Osteoblast (primary cell): ENCODE measurements around the gene MTHFS. TPM values are rescaled to one million over a fixed set of nuclear protein-coding genes. Genes with fewer than 3 reads are reported as not detected.

Source experiments
- DNase-seq: peaks from one replicate; pipeline ENCODE4 v3.0.0; 2011; ENCODE audit warnings: low spot score, mixed read lengths; ENCODE audit not compliant: insufficient read length; ENCODE audit errors: missing footprints
- H2AFZ ChIP-seq: 2 replicates; pipeline ENCODE4 v1.6.0; 2011; ENCODE audit warnings: mild to moderate bottlenecking, low read length
- H3K27ac ChIP-seq: 2 replicates; pipeline ENCODE4 v1.5.1; 2011; ENCODE audit warnings: mild to moderate bottlenecking, low read depth, low read length, moderate library complexity
- H3K27me3 ChIP-seq: 2 replicates; pipeline ENCODE4 v1.6.0; 2012; ENCODE audit warnings: mild to moderate bottlenecking, control low read depth, inconsistent platforms, low read length, moderate library complexity; ENCODE audit not compliant: insufficient read depth
- H3K36me3 ChIP-seq: 2 replicates; pipeline ENCODE4 v1.5.1; 2011; ENCODE audit warnings: mild to moderate bottlenecking, low read length, control low read depth, moderate library complexity; ENCODE audit not compliant: insufficient read depth
- H3K4me1 ChIP-seq: 2 replicates; pipeline ENCODE4 v1.5.1; 2011; ENCODE audit warnings: mild to moderate bottlenecking, low read length, control low read depth, moderate library complexity; ENCODE audit not compliant: insufficient read depth
- H3K4me2 ChIP-seq: 2 replicates; pipeline ENCODE4 v1.6.0; 2011; ENCODE audit warnings: mild to moderate bottlenecking, low read length; ENCODE audit not compliant: insufficient read depth
- H3K4me3 ChIP-seq: fragments of 200-600 bp; sonication (generic); 3 replicates; pipeline ENCODE4 v1.5.1; 2012; ENCODE audit warnings: mild to moderate bottlenecking, low read length, inconsistent platforms; ENCODE audit not compliant: insufficient read depth
- H3K79me2 ChIP-seq: 2 replicates; pipeline ENCODE4 v1.6.0; 2012; ENCODE audit warnings: mild to moderate bottlenecking, low read length, control low read depth, inconsistent platforms; ENCODE audit not compliant: insufficient read depth
- H3K9me3 ChIP-seq: 2 replicates; pipeline ENCODE4 v1.5.1; 2011; ENCODE audit warnings: low read depth, low read length, control low read depth
- H4K20me1 ChIP-seq: 2 replicates; pipeline ENCODE4 v1.6.0; 2012; ENCODE audit warnings: mild to moderate bottlenecking, low read length, control low read depth; ENCODE audit not compliant: insufficient read depth
- total RNA-seq: library from RNA; depleted of rRNA; stranded (reverse); fragments of >200 nt; gene quantifications from 2 replicates; pipeline ENCODE4 v1.2.3, GENCODE V29; 2012
- TF ChIP-seq, protein P1 (sequence below): IDR thresholded peaks from 2 replicates; pipeline ENCODE4 v1.5.1; 2011; ENCODE audit warnings: mild to moderate bottlenecking, low read depth, low read length, moderate library complexity; ENCODE audit errors: extremely low read depth

The MTHFS gene
- total RNA-seq, 1 donor = 17.0 TPM

DNA sequence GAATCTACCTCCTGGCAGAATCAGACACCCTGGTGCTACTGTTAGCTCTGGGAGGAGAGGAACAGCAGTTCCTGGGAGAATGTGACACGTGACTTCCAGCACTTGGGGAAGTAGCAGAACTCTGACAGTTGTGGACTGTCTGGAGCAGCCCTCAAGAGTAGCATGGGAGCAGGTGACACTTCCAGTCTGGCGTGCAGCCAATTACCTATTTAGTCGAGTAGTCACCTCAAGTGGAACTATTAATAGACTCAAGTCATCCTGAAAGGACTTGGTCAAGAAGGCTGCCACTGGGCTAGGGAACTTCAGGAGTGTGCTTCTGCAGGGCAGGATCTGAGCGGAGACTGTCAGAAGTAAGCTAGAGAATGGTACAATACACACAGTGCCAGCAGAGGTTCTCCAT is 62.3 kb downstream of the MTHFS start:
- no peaks in the 10 kb centered on the region for H3K36me3 ChIP-seq
- H3K27ac ChIP-seq = no peak overlapping the region
- H3K4me1 ChIP-seq = no peaks in the 10 kb centered on the region
- no peak for DNase-seq
- no peak overlapping the region for H3K4me3 ChIP-seq
- TF ChIP-seq, protein P1, sequence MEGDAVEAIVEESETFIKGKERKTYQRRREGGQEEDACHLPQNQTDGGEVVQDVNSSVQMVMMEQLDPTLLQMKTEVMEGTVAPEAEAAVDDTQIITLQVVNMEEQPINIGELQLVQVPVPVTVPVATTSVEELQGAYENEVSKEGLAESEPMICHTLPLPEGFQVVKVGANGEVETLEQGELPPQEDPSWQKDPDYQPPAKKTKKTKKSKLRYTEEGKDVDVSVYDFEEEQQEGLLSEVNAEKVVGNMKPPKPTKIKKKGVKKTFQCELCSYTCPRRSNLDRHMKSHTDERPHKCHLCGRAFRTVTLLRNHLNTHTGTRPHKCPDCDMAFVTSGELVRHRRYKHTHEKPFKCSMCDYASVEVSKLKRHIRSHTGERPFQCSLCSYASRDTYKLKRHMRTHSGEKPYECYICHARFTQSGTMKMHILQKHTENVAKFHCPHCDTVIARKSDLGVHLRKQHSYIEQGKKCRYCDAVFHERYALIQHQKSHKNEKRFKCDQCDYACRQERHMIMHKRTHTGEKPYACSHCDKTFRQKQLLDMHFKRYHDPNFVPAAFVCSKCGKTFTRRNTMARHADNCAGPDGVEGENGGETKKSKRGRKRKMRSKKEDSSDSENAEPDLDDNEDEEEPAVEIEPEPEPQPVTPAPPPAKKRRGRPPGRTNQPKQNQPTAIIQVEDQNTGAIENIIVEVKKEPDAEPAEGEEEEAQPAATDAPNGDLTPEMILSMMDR = no peak
- no peak overlapping the region for H2AFZ ChIP-seq
- no peaks in the 10 kb centered on the region for H3K9me3 ChIP-seq
- H3K27me3 ChIP-seq = no peaks in the 10 kb centered on the region
- no peaks in the 10 kb centered on the region for H3K79me2 ChIP-seq
- no peaks in the 10 kb centered on the region for H4K20me1 ChIP-seq
- H3K4me2 ChIP-seq = no peak overlapping the region

DNA sequence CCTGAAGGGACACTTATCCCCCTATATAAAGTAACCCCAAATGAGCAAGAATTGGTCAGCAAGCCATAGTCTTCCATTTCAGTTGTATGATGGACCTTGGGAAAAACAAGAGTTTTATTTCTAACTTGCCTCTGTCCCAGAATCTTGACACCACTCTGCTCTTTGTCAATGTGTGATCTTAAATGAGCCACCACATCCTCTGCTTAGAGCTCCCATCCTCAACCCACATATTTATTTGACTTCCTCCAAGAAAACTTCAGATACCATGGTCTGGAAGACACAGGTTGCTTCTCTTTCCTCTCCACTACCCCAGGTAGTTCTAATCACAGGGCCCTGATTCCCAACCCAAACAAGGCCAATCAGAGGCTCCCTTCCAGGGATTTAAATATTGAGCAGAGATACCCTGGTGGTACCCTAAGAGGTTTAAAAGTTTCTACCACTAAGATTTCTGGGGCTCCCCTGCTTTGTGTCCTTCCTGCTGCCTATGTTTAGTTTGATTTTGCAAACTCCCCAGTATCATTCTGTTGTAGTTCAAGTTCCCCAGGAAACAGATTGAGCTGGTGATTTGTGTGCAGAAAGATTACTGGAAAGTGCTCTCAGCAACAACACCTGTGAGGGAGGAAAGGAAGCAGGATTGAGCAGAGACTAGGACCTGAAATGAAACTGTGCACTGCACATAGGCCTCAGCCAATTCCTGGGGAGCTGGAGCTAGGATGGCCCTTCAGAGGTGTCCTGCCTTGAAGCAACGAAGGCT is 64.3 kb downstream of the MTHFS start:
- no peaks in the 10 kb centered on the region for H3K4me1 ChIP-seq
- H4K20me1 ChIP-seq = no peaks in the 10 kb centered on the region
- no peaks in the 10 kb centered on the region for H3K27me3 ChIP-seq
- no peak overlapping the region for H3K4me2 ChIP-seq
- no peaks in the 10 kb centered on the region for H3K9me3 ChIP-seq
- no peak overlapping the region for H3K27ac ChIP-seq
- H2AFZ ChIP-seq = no peak overlapping the region
- TF ChIP-seq, protein P1 = no peak
- H3K79me2 ChIP-seq = no peaks in the 10 kb centered on the region
- no peaks in the 10 kb centered on the region for H3K36me3 ChIP-seq
- H3K4me3 ChIP-seq = no peak overlapping the region
- DNase-seq = no peak

DNA sequence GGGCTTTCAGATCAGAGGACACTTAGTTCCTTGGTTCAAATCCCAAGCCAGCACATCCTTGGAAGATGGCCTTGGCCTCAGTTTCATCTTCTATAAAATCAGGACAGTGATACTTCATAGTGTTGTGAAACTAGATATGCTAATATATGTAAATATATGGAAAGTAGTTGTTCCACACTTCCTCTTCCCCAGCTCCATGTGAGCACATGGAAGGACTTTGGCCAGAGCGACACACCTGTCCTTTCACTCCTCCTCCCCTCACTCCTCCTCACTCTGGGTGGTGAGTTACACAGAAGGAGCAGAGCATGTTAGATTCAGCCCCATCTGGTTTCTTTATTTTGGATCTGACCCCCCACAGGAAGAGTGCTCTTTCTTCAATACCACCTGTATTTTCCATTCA is 65.2 kb downstream of the MTHFS start:
- H4K20me1 ChIP-seq = no peaks in the 10 kb centered on the region
- TF ChIP-seq, protein P1 = no peak
- no peaks in the 10 kb centered on the region for H3K79me2 ChIP-seq
- H3K27ac ChIP-seq = no peak overlapping the region
- H2AFZ ChIP-seq = no peak overlapping the region
- H3K4me3 ChIP-seq = no peak overlapping the region
- no peaks in the 10 kb centered on the region for H3K4me1 ChIP-seq
- no peaks in the 10 kb centered on the region for H3K27me3 ChIP-seq
- H3K36me3 ChIP-seq = no peaks in the 10 kb centered on the region
- no peak overlapping the region for H3K4me2 ChIP-seq
- no peak for DNase-seq
- no peaks in the 10 kb centered on the region for H3K9me3 ChIP-seq

DNA sequence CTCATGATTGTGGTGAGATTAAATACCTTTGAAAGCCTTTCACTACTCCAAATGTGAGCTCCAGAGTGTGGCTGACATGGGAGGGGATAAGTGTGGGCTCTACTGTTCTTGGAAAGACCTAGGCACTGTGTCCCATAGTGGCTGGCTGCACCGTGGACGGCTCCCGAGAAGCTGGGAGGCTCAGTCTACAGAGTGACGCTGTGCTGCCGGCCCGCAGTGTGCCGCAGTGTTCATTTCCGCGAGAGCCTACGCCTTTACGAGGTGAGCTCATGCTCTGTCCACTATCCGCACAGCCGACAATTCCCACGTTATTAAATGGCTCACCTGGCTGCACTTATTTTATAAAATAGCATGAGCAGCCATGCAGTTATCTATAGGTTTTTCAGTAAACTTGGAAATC is 66.9 kb downstream of the MTHFS start:
- Histone ChIP-seq H3K27me3 (no peaks in the 10 kb centered on the region), H3K27ac (no peak overlapping the region), H3K9me3 (no peaks in the 10 kb centered on the region), H3K4me3 (no peak overlapping the region), H4K20me1 (no peaks in the 10 kb centered on the region), H3K4me2 (no peak overlapping the region), H3K36me3 (no peaks in the 10 kb centered on the region), H2AFZ (no peak overlapping the region), H3K79me2 (no peaks in the 10 kb centered on the region), H3K4me1 (no peaks in the 10 kb centered on the region)
- TF ChIP-seq, protein P1 = no peak
- no peak for DNase-seq
